C1 segment of cervical spinal cord (tissue), 14 donors: Measurements from ENCODE around the gene GM2A.
"Not testable (repeated sequence)": the region's sequence is repeated elsewhere in the genome, so short reads cannot be mapped to it uniquely, and the experiment has no call there.

ENCODE experiments used
- DNase-seq, 14 donors: peaks; one replicate each; lab custom pipeline; 2025; lab: John Stamatoyannopoulos, UW

Gene GM2A

DNA sequence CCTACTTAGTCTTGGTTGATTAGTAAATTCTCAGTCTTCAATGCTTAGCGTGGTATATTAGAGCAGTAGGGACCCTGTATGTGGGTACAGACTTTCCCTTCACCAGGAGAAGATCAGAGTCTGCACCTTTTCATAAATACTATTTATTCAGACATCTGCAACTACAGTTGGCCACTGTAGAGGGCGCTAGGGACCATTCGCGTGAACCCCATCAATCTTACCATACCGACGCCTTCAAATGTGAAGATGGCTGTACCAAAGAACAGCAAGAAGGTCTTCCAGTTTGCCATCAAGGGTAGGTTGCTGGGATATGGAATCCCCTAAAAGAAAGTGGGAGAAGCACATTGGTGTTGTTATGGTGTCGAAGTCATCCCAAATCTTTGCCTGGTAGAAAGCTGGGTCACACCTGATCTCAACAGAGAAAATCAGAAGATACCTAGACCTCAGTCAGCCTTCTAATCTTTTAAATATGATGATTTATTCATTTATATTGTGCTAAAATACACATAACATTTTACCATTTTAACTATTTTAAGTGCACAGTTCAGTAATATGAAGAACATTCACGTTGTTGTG, 31.5 kb downstream of the GM2A start:
- no peak for DNase-seq

DNA sequence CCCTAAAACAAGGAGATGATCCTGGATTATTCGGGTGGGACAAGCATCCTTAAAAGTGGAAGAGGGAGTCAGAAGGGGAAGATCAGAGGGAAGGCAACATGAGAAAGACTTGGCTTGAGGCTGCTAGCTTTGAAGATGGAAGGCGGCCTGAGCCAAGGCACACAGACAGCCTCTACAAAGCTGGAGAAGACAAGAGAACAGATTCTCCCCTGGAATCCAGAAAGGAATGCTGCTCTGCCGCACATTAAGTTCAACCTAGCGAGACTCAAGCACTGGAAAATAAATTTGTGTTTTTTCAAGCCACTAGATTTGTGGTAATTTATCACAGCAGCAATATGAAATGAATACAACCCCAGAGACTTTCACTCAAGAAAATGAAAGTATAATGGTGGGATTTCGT, 32.7 kb downstream of the GM2A start:
- no peak for DNase-seq

DNA sequence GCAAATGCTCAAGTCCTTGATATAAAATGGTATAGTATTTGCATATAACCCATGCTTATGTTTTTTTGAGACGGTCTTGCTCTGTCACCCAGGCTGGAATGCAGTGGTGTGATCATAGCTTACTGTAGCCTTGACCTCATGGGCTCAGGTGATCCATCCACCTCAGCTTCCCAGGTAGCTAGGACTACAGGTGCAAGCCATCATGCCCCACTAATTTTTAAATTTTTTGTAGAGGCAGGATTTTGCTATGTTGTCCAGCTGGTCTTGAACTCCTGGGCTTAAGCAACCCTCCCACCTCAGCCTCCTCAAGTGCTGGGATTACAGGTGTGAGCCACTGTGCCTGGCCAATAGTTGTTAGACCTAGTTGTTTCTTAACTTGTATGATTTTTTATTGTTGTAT, 33.3 kb downstream of the GM2A start:
- no peak for DNase-seq

DNA sequence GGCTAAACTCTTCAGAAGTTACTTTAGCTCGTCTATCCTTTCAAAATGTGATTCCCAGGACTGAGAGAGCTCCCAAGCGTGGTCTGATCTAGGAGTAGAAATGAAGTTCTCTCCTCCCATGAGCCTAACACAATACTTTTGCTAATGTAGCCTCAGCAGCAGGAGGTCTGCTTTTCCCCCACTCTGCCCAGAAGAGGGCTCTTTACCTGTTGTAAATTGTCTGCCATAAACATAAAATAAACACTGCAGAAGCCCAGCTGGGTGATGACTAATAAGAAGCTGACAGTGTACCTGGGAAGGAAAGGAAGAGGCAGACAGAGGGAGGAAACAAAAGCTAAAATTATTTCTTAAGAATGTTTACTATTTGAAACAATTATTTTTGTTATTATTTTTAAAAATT, 35.2 kb downstream of the GM2A start:
- DNase-seq, result no peak

DNA sequence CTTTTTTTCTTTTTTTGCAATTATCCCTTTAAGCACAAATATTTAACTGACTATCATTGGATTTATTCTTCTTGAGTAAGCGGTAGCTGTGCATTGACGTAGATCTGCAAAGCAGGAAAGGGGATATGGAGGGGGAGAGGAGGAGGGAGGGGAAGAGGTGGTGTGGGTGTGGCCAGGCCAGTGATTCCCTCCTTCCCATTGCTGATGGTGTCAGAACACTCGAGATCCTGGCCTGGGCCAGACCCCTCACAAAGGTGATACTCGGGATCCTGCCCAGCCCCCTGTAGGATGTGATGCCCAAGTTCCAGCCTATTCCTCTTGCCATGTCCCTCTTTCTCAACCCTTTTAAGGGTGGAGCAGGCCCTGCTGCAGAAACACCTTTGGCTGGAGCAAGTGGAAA, 40.6 kb downstream of the GM2A start:
- no peak for DNase-seq

DNA sequence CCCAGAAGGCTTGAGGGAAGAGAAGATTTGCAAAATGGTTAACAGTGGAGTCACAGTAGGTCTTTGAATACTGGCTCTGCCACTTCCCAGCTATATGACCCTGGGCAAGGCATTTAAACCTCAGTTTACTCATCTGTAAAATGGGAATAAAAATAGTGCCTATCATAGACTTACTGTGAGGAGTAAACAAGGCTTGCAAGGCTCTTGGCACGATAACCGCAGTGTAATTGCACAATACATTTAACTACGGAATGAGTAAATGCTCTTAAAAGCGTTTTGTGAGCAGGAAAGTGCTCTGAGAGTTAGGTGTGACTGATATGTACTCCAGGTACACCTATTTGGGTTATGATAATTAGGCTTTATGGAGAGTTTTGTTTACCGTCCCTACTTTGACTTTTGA, 42.2 kb downstream of the GM2A start:
- no peak for DNase-seq

DNA sequence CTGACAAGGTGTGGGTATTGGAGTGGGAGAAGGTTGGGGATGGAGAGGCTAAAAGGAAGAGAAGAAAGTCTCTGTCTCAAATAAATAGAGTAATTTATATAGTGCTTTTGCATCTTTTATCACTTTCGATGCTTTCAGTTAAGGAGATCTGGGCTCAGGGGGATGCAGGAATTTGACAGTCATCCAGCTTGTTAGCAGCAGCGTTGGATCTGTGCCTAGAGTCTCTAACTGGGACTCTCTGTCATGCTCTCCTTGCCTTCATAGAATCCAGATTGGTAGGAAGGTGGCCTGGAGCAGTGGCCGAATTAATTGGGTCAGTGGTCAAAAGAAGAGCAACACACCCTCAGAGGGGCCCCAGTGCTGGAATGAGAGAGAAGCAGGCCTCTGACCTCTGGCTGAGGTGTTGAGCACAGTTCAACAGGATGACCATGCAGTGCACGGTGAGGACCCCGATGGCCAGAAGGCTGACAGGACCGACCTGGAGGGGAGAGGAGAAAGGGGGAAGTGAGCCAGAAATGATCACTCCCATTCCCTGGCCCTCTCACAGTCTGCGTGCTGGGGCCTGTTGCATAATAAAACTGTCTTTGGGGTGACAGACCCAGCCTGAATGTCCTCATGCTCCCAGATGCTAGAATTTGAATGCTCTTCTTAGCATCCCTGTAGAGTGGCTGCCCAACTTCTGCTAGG, 42.9 kb downstream of the GM2A start:
- DNase-seq, result no peak

DNA sequence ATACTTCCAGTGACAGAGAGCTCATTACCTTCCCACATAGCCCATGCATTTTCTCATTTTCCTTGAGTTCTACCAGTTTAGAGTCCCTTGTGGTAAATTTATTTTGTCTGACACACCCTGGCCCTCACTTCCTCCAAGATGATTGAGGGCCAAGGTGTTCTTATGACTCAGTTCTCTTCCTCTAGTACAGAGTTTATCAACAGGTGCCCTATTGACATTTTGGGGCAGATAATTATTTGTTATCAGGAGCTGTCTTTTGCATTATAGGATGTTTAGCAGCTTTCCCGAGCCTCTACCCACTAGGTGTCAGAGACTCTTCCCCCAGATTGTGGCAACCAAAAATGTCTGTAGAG, 43.5 kb downstream of the GM2A start:
- DNase-seq, result no peak

DNA sequence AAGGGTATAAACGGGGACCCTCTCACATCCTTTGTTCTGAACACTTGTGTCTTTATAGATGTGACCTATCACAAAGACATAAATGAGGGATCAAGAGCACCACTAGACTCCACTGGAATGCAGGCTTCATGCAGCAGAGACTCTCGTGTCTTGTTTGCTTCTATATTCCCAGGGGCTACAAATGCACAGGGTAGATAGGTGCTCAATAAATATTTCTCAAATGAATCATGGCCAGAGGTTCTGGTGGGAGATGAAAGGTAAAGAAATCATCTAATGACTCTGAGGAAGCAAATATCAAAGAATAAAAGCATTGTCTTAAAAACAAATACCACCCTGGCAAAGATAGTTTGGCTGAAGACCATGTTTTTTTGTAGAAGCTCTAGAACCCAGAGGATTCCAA, 44.0 kb downstream of the GM2A start:
- no peak for DNase-seq

DNA sequence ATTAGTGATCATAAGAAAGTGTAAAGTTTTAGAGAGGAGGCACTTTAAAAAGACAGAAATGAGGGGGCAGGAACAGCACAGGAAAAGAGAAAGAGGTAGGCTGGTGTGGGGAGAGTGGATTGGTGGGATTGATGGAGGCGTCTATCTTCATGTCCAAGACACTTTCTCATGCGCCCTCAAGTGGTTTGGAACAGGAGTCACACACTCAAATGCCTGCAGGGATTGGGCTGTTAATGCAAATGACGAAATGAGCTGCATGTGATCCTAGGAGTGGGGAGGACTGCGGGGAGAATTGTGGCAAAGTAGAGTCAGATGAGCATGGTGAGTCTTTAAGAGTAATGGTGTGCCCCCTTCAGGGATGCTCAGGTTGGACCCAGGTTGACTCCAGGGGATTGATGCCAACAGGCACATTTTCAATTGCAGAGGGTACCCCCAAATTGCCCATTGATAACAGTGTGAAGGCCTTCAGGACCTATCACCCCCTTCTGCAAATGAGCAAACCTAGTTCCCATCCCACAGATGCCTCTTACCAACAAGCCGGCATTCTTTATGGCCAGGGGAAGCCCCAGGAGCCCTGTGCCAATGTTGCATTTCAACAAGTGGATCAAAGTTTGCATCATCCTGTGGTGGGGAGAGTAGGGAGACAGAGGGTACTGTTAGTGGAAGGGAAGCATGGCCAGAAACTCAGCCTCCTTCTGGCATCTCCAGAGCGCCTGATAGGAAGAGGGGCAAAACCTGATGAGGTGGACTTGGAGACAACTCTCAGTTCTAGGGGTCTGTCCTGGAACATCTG, 45.3 kb downstream of the GM2A start:
- DNase-seq, result no peak

DNA sequence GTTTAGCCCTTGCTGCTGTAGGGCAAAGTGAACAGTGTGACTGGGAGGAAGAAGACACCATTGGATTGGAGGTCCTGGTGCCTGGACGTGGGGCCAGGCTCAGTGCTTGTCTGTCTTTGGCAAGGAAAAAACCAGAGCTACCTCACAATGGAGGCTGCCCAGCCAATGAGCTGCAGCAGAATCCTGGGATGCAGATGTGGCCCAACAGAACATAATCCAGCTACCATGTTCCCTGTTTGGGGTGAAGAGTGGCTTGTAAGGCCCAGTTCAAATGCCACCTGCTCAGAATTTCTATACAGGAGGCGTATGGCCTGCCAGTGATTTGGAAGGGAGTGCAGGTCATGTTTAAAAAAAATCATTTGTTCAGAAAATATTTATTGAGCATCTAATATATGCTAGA, 50.7 kb downstream of the GM2A start, which contains the start of gene SLC36A3:
Gene SLC36A3 (minus strand): TSS at position 101 of the 400 bp plus-strand sequence. CDS start 412 bp downstream, outside the sequence.
- no peak for DNase-seq

DNA sequence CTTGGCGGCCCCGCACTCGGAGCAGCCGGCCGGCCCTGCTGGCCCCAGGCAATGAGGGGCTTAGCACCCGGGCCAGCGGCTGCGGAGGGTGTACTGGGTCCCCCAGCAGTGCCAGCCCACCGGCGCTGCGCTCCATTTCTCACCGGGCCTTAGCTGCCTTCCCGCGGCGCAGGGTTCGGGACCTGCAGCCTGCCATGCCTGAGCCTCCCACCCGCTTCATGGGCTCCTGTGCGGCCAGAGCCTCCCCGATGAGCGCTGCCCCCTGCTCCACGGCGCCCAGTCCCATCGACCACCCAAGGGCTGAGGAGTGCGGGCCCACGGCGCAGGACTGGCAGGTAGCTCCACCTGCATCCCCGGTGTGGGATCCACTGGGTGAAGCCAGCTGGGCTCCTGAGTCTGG, 56.3 kb downstream of the GM2A start:
- DNase-seq, result not testable (repeated sequence)

DNA sequence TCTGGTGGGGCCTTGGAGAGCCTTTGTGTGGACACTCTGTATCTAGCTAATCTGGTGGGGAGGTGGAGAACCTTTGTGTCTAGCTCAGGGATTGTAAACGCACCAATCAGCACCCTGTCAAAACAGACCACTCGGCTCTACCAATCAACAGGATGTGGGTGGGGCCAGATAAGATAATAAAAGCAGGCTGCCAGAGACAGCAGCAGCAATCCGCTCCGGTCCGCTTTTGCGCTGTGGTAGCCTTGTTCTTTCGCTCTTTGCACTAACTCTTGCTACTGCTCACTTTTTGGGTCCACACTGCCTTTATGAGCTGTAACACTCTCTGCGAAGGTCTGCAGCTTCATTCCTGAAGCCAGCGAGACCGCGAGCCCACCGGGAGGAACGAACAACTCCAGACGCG, 56.8 kb downstream of the GM2A start:
- not testable (repeated sequence) for DNase-seq

DNA sequence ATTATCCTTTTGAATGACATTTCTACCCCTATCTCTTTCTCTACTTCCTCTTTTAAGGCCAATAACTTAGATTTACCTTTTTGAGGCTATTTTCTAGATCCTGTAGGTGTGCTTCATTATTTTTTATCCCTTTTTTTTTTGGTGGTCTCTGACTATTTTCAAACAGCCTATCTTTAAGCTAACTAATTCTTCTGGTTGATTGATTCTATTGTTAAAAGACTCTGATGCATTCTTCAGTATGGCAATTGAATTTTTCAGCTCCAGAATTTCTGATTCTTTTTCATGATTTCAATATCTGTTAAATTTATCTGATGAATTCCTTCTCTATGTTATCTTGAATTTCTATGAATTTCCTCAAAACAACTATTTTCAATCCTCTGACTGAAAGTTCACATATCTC, 57.9 kb downstream of the GM2A start:
- DNase-seq, result no peak

DNA sequence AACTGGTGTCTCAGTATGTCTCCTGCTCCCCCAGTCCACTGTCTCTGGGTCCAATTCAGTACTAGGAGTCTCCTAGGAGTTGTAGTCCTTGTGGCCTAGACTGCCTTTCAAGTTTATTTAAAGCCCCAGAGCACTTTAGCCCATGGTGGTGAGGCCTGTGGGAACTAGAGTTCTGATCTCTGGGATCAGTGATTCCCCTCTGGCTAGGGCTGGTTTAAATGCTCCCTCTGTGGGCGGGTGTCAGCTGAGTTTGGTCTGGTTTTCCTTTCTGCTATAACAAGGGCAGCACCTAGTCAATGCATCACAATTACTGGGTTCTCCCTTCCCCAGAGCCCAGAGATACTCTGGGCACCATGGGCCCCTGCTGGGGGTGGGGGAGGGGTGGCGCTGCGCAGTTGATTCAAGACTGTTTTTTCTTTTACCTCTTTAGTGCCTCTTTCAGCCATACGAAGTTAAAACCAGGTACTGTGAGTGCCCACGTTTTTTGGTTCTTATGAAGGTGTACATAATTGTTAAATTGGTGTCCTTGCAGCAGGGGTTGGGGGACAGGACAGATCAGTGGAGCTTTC, 59.9 kb downstream of the GM2A start:
- DNase-seq, result no peak

DNA sequence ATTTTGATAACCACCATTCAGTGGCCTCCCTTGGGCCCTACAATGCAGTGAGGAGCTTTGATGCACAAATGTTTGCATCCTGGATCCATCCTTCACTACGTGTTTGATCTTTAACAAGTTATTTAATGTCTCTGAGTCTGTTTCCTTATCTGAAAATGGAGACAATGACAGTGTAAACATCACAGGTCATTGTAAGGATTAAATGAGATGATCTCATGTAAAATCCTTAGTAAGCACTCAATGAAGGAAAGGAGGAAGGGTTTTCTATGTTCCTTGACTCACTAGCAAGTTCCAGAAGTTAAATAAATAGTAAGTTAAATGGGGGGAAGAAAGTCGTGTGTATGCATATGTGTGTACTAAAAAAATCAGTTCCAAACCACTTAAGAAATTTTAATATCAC, 60.4 kb downstream of the GM2A start:
- no peak for DNase-seq

DNA sequence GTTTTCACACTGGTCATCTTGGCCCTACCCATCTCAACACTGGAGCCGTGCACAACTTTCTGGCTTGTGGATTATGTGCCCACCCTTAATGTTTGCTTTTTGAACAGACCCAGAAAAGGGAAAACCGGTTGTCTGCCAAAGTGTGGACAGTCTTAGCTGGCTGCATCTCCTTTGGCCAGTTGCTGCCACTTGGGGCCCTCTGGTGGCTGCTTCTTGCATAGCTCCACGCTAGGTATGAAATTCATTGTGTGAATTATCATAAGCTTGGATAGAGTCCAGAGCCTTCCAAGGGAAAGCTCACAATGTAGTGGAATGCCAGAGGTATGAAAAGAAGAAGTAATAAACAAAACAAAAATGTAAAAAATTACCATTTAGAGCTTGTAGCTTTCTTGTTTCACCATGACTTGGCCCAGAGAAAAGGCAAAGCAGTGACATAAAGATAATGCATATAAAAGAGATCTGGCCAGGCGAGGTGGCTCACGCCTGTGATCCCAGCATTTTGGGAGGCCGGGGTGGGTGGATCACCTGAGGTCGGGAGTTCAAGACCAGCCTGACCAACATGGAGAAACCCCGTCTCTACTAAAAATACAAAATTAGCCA, 63.1 kb downstream of the GM2A start:
- peak in 4 of 14 donors; percentile 5 to 53 (median 18) for DNase-seq

DNA sequence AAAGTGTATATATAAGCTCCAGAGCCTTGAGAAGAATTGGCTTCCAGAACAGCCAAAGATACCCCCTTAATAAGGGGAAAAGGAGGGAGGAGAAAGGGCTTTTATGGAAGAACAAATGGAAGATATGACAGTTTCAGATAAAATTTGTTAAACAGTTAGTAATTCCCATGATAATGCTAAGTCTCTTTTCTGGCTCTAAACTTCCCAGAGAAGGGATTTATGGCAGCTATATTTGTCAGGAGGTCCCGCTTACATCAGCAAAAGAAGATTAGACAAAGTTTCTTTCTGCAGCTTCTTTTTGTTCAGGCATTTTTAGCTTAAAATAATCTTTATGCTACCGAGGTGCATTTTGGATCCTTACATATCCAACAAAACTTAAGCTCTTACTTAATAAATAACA, 64.9 kb downstream of the GM2A start:
- DNase-seq, result no peak

DNA sequence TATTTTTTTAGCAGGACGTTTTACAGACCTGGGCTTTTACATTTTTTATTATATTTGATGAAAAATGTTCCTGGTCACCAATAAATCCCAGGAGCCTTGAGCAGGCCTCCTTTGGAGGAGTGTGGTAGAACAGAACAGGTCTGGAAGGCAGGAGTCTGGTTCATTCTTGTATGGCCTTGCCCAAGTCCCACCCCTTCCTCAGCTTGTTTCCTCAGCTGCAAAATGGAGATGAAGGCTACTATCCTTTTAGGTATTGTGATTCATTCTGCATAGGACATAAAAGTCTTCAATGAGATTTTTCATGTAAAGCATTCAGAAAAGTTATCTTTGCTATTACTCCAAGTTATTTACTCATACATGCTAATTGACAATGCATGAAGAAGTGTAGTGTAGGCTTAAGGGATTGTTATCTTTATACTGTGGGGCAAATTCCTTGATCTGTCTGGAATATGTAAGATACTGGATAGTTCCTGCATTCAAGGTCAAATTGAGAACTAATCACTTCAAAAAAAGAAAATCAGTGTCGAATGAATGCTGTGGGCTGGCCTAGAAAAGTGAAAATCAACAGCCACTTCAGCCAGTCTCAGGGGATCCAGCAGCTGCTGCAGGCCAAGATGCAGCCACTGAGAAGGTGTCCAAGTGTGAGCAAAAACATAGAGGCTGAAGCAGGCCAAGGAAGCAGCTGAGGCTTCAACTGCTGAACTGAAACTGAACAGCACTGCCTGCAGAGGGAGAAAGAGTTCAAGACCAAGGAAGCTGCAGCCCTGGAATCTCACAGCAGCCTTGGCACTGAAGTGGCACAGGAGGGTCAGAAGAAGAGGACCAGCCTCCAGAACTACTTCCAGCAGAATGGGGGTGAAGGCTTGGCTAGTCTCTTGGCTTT, 66.1 kb downstream of the GM2A start:
- peak in 1 of 14 donors; percentile 4 for DNase-seq
